Testis (tissue), 2 donors: ENCODE measurements around the gene PDK3.

Experiments used
- POLR2A ChIP-seq: fragments of 450-650 bp; IDR thresholded peaks from one replicate; pipeline ENCODE4 v1.6.1; 2017; ENCODE audit warnings: antibody characterized with exemption, mild to moderate bottlenecking, moderate library complexity
- TF ChIP-seq, protein P1 (sequence below), 3 experiments: fragments of 450-650 bp in 2 of 3; fragments of 200-600 bp in 1 of 3; sonication (generic) in 1 of 3; IDR thresholded peaks; one replicate each; pipeline ENCODE4 v1.5.1; 2016 to 2019; ENCODE audit warnings: antibody characterized with exemption in 3 of 3, mild to moderate bottlenecking in 2 of 3, moderate library complexity in 1 of 3

DNA sequence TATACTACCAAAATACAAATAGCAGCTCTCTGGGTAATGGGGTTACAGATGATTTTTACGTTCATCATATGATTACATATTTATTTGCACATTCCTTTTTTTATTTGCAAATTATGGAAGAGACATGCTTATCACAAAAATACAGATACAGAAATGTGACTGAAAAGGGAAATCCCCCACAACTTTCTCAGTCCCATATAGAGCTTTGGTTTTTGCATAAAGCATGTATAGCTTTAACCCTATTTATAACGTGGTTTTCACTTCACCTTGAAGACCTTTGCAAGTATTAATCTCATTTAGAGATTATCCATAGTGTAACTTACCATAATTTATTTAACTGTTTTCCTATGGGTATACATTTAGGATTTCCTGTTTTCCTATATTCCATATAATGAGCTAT, 55.4 kb downstream of the PDK3 start:
- TF ChIP-seq, protein P1, sequence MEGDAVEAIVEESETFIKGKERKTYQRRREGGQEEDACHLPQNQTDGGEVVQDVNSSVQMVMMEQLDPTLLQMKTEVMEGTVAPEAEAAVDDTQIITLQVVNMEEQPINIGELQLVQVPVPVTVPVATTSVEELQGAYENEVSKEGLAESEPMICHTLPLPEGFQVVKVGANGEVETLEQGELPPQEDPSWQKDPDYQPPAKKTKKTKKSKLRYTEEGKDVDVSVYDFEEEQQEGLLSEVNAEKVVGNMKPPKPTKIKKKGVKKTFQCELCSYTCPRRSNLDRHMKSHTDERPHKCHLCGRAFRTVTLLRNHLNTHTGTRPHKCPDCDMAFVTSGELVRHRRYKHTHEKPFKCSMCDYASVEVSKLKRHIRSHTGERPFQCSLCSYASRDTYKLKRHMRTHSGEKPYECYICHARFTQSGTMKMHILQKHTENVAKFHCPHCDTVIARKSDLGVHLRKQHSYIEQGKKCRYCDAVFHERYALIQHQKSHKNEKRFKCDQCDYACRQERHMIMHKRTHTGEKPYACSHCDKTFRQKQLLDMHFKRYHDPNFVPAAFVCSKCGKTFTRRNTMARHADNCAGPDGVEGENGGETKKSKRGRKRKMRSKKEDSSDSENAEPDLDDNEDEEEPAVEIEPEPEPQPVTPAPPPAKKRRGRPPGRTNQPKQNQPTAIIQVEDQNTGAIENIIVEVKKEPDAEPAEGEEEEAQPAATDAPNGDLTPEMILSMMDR (IDR thresholded peaks at IDR 0.05): no peak
- no peak for TF ChIP-seq POLR2A
